ENCODE measurements around the gene CXCL9. TPM values are rescaled to one million over a fixed set of nuclear protein-coding genes. Genes with fewer than 3 reads are reported as not detected.
A peak's percentile ranks its signal among the peaks of the same experiment; 100 is the strongest.
"Not testable (repeated sequence)": the region's sequence is repeated elsewhere in the genome, so short reads cannot be mapped to it uniquely, and the experiment has no call there.

Gene CXCL9
- not detected in 2 replicates for total RNA-seq (ENCODE audit: low replicate concordance)

DNA sequence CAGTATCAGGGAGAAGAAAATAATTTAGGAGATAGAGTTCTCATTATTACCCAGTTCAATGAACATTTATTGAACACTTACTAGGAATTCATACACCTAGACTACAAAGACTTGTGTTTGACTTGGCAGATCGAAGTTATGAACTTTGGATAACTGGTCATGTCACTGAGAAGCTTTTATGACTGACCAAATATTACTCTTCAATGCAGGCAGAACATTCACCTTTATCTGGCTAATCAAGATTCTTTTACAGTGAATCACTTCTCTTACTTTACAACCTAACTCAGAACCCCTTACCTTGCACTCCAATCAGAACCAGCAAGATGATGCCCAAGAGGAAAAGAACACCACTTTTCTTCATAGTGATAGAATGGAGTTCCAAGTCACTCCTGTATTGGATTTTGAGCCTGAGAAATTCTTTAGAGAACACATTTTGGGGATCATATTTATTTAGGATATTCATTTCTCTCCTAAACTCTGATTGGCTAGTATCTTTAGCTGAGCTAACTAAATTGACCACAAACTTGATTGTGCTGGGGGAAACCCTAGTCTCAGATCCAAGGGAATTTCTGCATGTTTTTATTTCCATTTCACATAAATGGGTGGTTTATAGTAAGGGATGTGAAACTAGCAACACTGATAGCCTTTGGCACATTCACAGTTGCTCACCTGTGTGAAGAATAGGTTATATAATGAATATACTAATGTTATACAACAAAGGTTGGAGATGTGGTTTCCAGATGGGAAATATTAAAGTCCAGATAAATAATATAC is at the start of gene CXCL9:
Gene CXCL9 (minus strand): TSS at position 421 of the 774 bp plus-strand sequence. CDS start 60 bp downstream, at position 361.
- H3K4me3 ChIP-seq (ENCODE audit: low read depth, low read length), result no peak within 1 kb of the TSS
- DNase-seq (ENCODE audit: low read depth), result no peak
- TF ChIP-seq, protein P1, sequence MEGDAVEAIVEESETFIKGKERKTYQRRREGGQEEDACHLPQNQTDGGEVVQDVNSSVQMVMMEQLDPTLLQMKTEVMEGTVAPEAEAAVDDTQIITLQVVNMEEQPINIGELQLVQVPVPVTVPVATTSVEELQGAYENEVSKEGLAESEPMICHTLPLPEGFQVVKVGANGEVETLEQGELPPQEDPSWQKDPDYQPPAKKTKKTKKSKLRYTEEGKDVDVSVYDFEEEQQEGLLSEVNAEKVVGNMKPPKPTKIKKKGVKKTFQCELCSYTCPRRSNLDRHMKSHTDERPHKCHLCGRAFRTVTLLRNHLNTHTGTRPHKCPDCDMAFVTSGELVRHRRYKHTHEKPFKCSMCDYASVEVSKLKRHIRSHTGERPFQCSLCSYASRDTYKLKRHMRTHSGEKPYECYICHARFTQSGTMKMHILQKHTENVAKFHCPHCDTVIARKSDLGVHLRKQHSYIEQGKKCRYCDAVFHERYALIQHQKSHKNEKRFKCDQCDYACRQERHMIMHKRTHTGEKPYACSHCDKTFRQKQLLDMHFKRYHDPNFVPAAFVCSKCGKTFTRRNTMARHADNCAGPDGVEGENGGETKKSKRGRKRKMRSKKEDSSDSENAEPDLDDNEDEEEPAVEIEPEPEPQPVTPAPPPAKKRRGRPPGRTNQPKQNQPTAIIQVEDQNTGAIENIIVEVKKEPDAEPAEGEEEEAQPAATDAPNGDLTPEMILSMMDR (IDR thresholded peaks at IDR 0.05; ENCODE audit: insufficient read depth, low read length), result no peak

DNA sequence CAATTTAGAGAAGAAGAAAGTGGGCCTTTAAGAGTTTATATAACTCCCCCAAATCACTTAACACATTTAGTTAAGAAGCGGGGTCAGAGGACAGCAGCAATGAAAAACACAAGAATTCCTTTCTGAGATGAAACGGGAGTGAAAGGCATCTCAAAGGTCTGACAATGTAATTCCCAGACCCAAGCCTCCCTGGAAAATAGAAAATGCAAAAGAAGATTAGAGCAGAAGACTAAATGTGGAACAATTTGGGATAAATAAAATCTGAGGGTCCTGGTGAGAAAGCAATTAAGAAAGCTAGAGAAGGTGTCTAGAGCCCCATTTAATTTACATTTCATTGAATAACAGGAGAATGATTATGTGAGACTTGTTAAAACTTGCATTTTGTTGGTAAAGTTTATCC is 48.1 kb upstream of the CXCL9 start:
- TF ChIP-seq, protein P1 (IDR thresholded peaks at IDR 0.05; ENCODE audit: insufficient read depth, low read length), result no peak
- DNase-seq (ENCODE audit: low read depth), result no peak
- H3K4me3 ChIP-seq (ENCODE audit: low read depth, low read length), result no peak overlapping the region

DNA sequence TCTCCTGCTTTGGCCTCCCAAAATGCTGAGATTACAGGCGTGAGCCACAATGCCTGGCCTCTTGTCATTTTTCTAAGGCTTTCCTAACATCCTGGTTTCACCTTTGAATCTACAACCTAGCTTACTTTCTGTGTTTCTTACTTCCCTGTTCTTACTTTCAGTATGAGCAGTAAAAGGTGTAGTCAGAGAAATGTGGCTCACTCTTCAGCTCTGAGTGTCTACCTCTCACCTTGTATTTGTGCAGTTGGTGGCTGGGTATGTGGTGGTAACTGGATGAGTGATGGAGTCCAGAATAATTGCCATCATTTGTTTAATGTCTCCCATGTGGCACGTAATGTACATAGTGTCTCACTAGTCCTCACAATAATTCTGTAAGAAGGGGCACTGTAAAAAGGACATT is 47.7 kb upstream of the CXCL9 start:
- no peak overlapping the region for H3K4me3 ChIP-seq (ENCODE audit: low read depth, low read length)
- TF ChIP-seq, protein P1 (IDR thresholded peaks at IDR 0.05; ENCODE audit: insufficient read depth, low read length), result no peak
- DNase-seq (ENCODE audit: low read depth), result no peak

DNA sequence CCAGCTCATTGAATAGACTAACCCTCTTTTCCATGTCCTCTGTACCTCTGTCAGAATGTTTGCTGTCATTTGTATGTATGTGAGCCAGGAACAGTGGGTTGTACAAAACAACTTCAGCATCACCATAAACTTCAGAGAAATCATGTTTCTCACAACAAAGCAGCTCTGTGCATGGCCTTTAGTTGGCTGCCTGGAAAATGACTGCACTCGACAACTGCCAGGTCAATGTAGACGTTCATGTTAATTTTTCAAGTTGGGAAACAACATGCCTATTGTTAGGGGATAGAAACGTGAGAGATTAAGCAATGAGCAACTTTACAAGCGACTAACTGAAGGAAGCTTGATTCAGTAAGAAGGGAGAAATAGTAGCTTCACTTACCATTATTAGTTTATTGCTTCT is 46.4 kb upstream of the CXCL9 start:
- no peak overlapping the region for H3K4me3 ChIP-seq (ENCODE audit: low read depth, low read length)
- DNase-seq (ENCODE audit: low read depth), result no peak
- TF ChIP-seq, protein P1 (IDR thresholded peaks at IDR 0.05; ENCODE audit: insufficient read depth, low read length), result no peak

DNA sequence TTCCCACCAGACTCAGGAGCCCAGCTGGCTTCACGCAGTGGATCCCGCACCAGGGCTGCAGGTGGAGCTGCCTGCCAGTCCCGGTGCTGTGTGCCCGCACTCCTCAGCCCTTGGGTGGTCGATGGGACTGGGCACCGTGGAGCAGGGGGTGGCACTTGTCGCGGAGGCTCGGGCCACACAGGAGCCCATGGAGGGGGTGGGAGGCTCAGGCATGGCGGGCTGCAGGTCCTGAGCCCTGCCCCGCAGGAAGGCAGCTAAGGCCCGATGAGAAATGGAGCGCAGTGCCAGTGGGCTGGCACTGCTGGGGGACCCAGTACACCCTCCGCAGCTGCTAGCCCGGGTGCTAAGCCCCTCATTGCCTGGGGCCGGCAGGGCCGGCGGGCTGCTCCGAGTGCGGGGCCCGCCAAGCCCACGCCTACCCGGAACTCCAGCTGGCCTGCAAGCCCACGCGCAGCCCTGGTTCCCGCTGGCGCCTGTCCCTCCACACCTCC is 43.3 kb upstream of the CXCL9 start:
- DNase-seq (ENCODE audit: low read depth); H3K4me3 ChIP-seq (ENCODE audit: low read depth, low read length): not testable (repeated sequence)

DNA sequence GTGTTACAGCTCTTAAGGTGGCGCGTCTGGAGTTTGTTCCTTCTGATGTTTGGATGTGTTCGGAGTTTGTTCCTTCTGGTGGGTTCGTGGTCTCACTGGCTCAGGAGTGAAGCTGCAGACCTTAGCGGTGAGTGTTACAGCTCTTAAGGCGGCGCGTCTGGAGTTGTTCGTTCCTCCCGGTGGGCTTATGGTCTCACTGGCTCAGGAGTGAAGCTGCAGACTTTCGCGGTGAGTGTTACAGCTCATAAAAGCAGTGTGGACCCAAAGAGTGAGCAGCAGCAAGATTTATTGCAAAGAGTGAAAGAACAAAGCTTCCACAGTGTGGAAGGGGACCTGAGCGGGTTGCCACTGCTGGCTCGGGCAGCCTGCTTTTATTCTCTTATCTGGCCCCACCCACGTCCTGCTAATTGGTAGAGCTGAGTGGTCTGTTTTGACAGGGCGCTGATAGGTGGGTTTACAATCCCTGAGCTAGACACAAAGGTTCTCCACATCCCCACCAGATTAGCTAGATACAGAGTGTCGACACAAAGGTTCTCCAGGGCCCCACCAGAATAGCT is 42.6 kb upstream of the CXCL9 start:
- not testable (repeated sequence) for H3K4me3 ChIP-seq (ENCODE audit: low read depth, low read length); DNase-seq (ENCODE audit: low read depth)

DNA sequence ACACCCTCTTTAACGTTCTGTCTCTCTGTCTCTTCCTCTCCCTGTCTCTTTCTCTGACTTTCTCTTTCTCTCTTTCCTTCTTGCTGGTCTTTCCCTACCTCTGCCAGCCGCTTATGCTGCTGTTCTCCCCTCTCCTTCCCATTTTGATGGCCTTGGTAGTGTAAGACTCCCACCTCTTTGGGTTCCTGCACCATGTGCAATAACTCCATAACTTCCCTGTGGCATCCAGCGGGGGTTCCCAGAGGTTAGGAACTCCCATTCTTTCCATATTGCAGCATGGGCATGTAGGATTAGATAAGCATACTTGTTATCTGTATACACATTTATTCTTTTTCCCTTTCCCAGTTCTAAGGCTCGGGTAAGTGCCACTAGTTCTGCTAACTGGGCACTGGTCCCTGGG is 37.4 kb upstream of the CXCL9 start:
- DNase-seq (ENCODE audit: low read depth); H3K4me3 ChIP-seq (ENCODE audit: low read depth, low read length): not testable (repeated sequence)

DNA sequence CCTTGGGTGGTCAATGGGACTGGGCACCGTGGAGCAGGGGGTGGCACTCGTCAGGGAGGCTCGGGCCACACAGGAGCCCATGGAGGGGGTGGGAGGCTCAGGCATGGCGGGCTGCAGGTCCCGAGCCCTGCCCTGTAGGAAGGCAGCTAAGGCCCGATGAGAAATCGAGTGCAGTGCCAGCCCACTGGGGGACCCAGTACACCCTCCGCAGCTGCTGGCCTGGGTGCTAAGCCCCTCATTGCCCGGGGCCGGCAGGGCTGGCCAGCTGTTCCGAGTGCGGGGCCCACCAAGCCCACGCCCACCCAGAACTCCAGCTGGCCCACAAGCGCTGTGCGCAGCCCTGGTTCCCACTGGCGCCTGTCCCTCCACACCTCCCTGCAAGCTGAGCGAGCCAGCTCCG is 36.0 kb upstream of the CXCL9 start:
- DNase-seq (ENCODE audit: low read depth); H3K4me3 ChIP-seq (ENCODE audit: low read depth, low read length): not testable (repeated sequence)

DNA sequence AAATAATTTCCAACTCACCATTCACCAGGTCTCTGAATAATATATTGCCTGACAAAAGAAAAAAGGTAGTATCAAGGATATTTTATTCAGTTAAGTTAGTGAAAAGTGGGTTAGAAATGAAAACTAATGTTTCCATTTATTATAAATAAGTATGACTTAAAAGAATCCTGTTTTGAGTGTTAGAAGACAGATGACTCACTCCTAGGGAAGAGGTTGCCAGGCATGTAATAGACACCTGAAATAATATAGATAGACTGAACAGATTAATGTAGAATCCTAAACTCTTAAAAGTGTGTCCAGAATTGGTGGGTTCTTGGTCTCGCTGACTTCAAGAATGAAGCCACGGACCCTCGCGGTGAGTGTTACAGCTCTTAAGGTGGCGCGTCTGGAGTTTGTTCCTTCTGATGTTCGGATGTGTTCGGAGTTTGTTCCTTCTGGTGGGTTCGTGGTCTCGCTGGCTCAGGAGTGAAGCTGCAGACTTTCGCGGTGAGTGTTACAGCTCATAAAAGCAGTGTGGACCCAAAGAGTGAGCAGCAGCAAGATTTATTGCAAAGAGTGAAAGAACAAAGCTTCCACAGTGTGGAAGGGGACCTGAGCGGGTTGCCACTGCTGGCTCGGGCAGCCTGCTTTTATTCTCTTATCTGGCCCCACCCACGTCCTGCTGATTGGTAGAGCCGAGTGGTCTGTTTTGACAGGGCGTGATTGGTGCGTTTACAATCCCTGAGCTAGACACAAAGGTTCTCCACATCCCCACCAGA is 35.1 kb upstream of the CXCL9 start:
- DNase-seq (ENCODE audit: low read depth), result peak; percentile 8
- H3K4me3 ChIP-seq (ENCODE audit: low read depth, low read length), result not testable (repeated sequence)

Measured in fibroblast of the aortic adventitia (primary cell).